ENCODE data around the gene DEFB132.
A peak's percentile ranks its signal among the peaks of the same experiment; 100 is the strongest.

Gene DEFB132

DNA sequence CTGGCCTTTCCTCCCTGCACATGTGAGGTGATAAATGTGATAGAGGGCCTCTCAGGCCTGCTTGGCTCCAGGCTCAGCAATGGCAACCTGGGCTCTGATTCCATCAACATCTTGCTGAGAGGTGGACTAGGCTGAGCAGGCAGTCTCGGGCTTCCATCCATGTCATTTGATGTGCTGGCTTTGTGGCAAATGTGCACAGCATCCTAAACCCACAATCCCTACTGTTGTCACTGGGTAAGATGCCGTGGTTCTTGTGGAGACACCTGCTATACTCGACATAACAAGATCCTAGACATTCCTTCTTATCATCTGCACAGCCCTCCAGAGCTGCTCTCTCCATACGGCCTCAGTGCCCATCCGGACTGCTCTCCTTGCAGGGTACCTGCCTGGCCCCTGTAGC, 37.1 kb downstream of the DEFB132 start:
- no peak overlapping the region for H3K4me3 ChIP-seq (ENCODE audit: control insufficient read depth, low read depth, low read length)
- TF ChIP-seq, protein P1, sequence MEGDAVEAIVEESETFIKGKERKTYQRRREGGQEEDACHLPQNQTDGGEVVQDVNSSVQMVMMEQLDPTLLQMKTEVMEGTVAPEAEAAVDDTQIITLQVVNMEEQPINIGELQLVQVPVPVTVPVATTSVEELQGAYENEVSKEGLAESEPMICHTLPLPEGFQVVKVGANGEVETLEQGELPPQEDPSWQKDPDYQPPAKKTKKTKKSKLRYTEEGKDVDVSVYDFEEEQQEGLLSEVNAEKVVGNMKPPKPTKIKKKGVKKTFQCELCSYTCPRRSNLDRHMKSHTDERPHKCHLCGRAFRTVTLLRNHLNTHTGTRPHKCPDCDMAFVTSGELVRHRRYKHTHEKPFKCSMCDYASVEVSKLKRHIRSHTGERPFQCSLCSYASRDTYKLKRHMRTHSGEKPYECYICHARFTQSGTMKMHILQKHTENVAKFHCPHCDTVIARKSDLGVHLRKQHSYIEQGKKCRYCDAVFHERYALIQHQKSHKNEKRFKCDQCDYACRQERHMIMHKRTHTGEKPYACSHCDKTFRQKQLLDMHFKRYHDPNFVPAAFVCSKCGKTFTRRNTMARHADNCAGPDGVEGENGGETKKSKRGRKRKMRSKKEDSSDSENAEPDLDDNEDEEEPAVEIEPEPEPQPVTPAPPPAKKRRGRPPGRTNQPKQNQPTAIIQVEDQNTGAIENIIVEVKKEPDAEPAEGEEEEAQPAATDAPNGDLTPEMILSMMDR (conservative IDR thresholded peaks at IDR 0.05; ENCODE audit: control insufficient read depth, insufficient read depth, low read depth, low read length), result no peak
- DNase-seq (ENCODE audit: low read depth), result no peak

DNA sequence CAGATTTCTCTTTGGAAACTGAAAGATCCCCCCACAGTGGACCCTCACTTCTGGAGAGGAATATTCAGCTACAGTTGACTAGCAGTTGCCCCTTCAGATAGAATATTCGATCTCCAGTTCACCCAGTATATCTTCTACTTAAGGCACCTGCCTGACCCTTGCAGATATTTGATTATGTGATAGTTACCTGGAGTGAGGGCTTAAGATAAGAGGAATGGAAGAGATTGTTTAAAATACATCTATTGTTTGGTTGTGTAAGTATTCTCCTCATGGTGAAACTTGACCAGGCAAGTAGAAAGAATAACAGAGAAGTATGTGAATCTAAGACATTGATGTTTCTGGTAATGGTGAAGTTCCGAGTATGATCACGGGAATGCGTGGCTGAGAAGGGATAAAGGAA, 38.3 kb downstream of the DEFB132 start:
- TF ChIP-seq, protein P1 (conservative IDR thresholded peaks at IDR 0.05; ENCODE audit: control insufficient read depth, insufficient read depth, low read depth, low read length), result no peak
- no peak overlapping the region for H3K4me3 ChIP-seq (ENCODE audit: control insufficient read depth, low read depth, low read length)
- DNase-seq (ENCODE audit: low read depth), result no peak

DNA sequence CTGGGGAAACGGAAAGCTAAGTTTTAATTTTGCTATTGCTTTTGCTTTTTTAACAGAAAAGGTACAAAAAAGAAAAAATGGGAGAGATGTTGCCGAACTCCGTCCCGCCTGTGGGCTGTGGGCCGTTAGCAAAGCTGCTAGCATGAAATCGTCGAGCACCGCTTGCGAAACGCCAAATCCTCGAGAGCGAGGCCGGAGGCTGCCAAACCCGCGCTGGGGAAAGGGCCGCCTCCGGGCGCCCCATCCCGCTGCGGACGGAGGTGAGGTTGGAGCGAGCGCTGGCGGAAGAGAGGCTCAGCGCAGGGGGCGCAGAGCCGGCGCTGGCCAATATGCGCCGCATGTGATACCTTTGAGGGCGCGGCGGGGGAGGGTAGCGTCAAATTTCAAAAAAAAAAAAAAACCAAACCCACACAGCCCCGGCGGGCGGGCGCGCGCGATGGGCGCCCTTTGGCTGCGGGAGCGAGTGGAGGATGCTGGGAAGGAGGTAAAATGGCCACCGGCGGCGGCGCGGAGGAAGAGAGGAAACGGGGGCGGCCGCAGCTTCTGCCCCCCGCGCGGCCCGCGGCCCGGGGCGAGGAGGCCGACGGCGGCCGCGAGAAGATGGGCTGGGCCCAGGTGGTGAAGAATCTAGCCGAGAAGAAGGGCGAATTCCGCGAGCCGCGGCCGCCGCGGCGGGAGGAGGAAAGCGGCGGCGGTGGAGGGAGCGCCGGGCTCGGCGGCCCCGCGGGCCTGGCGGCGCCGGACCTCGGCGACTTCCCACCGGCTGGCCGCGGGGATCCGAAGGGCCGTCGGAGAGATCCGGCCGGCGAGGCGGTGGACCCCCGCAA, 39.8 kb downstream of the DEFB132 start, which contains the start of gene ZCCHC3:
TSS of gene ZCCHC3 (plus strand) at position 473 of the 827 bp plus-strand sequence. CDS start at position 490, 17 bp downstream.
- H3K4me3 ChIP-seq (ENCODE audit: control insufficient read depth, low read depth, low read length), result peak within 1 kb of the TSS; percentile 91
- TF ChIP-seq, protein P1 (conservative IDR thresholded peaks at IDR 0.05; ENCODE audit: control insufficient read depth, insufficient read depth, low read depth, low read length), result no peak
- DNase-seq (ENCODE audit: low read depth), result peak; percentile 93

DNA sequence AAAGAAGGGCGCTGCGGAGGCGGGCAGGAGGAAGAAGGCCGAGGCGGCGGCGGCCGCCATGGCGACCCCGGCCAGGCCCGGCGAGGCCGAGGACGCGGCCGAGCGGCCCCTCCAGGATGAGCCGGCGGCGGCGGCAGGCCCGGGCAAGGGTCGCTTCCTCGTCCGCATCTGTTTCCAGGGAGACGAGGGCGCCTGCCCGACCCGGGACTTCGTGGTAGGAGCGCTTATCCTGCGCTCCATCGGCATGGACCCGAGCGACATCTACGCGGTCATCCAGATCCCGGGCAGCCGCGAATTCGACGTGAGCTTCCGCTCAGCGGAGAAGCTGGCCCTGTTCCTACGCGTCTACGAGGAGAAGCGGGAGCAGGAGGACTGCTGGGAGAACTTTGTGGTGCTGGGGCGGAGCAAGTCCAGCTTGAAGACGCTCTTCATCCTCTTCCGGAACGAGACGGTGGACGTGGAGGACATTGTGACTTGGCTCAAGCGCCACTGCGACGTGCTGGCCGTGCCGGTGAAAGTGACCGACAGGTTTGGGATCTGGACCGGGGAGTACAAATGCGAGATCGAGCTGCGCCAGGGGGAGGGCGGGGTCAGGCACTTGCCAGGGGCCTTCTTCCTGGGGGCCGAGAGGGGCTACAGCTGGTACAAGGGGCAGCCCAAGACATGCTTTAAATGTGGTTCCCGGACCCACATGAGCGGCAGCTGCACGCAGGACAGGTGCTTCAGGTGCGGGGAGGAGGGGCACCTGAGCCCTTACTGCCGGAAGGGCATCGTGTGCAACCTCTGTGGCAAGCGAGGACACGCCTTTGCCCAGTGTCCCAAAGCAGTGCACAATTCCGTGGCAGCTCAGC, 40.6 kb downstream of the DEFB132 start:
- peak overlapping the region; percentile 91 for H3K4me3 ChIP-seq (ENCODE audit: control insufficient read depth, low read depth, low read length)
- TF ChIP-seq, protein P1 (conservative IDR thresholded peaks at IDR 0.05; ENCODE audit: control insufficient read depth, insufficient read depth, low read depth, low read length), result no peak
- DNase-seq (ENCODE audit: low read depth), result peak; percentile 74

DNA sequence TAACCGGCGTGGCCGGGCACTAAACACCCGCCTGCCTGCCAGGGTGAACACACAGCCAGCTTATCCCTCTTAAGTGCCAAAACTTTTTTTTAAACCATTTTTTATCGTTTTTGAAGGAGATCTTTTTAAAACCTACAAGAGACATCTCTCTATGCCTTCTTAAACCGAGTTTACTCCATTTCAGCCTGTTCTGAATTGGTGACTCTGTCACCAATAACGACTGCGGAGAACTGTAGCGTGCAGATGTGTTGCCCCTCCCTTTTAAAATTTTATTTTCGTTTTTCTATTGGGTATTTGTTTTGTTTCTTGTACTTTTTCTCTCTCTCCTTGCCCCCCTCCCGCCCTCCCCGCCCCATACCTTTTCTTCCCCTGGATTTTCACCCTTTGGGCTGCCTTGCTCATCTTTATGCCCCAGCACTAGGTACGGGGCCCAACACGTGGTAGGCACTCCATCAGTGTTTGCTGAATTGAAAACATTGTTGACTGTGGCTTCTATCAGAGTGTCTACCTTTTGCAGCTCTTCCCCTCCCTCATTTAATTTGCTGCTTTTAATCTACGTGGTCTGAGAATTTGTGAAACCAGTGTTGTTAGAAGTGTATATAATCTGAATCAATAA, 41.4 kb downstream of the DEFB132 start:
- TF ChIP-seq, protein P1 (conservative IDR thresholded peaks at IDR 0.05; ENCODE audit: control insufficient read depth, insufficient read depth, low read depth, low read length), result no peak
- peak overlapping the region; percentile 91 for H3K4me3 ChIP-seq (ENCODE audit: control insufficient read depth, low read depth, low read length)
- no peak for DNase-seq (ENCODE audit: low read depth)

DNA sequence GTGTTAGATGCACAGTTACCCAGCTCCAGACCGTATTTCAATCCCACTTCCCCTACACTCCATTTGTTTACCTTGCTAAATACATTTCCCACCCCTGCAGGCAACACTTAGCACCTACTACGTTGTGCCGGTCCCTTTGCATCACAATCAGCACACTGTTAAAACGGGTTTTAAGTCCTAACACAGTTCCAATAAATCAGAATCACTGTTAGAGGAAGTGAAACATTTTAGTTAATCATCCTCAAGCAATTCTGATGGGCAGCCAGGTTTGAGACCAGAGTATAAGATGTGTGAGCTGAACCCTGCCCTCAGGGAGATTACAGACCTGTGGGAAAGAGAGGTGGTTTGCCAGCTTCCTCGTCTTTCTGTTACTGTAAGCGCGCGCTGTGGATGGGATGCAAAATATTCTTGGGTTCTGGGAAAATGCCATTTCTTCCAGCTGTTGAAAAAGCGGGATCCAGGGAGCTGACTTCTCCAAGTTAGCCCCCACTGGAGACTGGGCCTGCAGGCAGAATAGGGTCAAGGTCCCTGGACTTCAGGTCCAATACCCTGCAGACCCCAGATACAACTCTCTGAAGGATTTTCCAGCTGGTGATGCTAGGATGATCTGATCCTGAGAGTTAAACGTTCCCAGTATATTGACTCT, 42.9 kb downstream of the DEFB132 start:
- TF ChIP-seq, protein P1 (conservative IDR thresholded peaks at IDR 0.05; ENCODE audit: control insufficient read depth, insufficient read depth, low read depth, low read length), result no peak
- H3K4me3 ChIP-seq (ENCODE audit: control insufficient read depth, low read depth, low read length), result peak overlapping the region; percentile 16
- no peak for DNase-seq (ENCODE audit: low read depth)

All from fibroblast of mammary gland (primary cell).